Hepatocyte (in vitro differentiated cells): ENCODE measurements around the gene GRM4.

Source experiments
- CTCF ChIP-seq: fragments of 200-600 bp; sonication (generic); IDR thresholded peaks from 2 replicates; pipeline ENCODE4 v1.5.1; 2016; ENCODE audit warnings: antibody characterized with exemption, mild to moderate bottlenecking; ENCODE audit not compliant: poor library complexity
- EZH2 ChIP-seq: fragments of 200-600 bp; sonication (generic); IDR thresholded peaks from 2 replicates; pipeline ENCODE4 v1.6.1; 2016; ENCODE audit warnings: antibody characterized with exemption, mild to moderate bottlenecking, borderline replicate concordance
- EZH2phosphoT487 ChIP-seq: fragments of 200-600 bp; sonication (generic); IDR thresholded peaks from one replicate; pipeline ENCODE4 v1.6.1; 2018; ENCODE audit warnings: antibody characterized with exemption, mild to moderate bottlenecking, low read depth, moderate library complexity; ENCODE audit not compliant: unreplicated experiment, severe bottlenecking

GRCh38 chr6:34057790-34058189 is 88.1 kb downstream of the GRM4 start:
- no peak for TF ChIP-seq CTCF
- TF ChIP-seq EZH2, result no peak
- no peak for TF ChIP-seq EZH2phosphoT487
